Activated effector memory CD4-positive, alpha-beta T cell treated with anti-CD3 and anti-CD28 coated beads, Interleukin-2, amount 50 U/mL, for 16 hours (primary cell): ENCODE results near the gene CADM4.

Source experiments
- DNase-seq: peaks from one replicate; pipeline ENCODE4 v3.0.0-alpha.2; 2020

Gene CADM4

GRCh38 chr19:43633520-43633919 lies 6.1 kb downstream of the CADM4 start:
- DNase-seq, result no peak

DNA sequence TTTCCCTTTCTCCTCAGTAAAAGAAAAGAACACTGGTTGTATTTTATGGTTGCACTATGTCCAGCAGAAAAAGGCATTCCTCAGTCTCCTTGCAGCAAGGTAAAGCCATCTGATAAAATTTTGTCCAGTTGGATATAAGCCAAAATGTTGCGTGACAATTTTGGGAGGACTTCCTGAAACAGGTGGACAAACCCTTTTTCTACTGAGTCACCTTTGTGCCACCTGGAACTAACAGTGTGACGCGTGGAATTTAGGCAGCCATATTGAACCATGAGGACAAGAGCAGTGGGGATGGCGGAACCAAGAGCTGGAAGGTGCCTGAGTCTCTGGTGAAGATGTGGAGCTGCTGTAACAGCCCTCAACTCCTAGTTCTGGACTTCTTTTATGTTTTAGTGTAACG lies 8.2 kb downstream of the CADM4 start:
- no peak for DNase-seq

- DNase-seq, result no peak
Measured at GRCh38 chr19:43628646-43629326, 10.9 kb downstream of the CADM4 start.

- no peak for DNase-seq
Measured at GRCh38 chr19:43626838-43627237, 12.8 kb downstream of the CADM4 start.

DNA sequence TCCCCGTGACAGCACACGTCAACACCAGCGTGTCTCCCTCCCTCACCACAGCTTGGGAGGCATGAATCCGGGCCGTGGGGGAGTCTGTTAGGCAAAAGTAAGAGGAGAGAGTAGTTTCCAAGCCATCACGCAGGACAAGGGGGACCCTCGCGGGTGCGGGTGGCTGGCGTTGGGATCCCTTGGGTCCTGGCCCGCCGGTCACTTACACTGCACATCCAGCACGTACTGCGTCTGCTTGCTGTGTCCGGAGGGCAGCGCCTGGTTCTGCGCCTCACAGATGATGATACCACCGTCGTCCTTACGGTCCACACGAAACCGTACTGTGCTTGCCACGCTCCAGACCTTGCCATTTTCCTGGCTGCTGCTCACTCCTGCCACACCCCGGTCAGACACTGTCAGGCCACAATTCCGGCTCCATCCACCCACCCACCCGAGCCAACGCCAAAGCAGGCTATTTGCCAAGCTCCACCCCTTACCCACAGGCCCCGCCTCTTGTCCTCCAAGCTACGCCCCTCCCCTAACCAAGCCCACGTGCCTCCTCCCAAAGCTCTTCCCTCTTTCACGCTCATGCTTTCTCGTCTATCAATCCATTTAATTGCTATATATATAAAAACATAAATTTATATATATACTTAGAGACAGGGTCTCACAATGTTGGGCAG lies 13.6 kb downstream of the CADM4 start:
- DNase-seq, result no peak

GRCh38 chr19:43624933-43625332 lies 14.7 kb downstream of the CADM4 start:
- peak; percentile 95 for DNase-seq

- DNase-seq, result no peak
Measured at GRCh38 chr19:43623889-43624670, 15.6 kb downstream of the CADM4 start.

- DNase-seq, result no peak
Measured at GRCh38 chr19:43622956-43623355, 16.7 kb downstream of the CADM4 start.

DNA sequence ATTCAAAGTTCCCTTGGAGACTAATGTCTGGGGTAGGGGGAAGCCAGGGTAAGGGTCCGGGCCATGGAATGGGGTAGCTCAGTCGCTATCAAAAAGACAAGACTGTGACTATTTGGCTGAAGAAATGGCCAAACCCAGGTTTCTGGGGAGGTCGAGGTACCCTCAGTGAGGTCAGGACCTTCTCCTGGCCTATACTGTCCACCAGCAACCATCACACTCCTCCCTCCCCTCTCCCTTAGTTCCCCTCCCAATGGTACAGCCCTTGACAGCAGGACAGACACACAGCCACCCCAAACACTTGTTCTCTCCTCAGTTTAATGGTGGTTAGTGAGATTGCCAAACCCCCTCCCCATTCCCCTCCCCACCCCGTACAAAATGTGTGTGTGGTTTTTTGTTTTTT lies 17.6 kb downstream of the CADM4 start:
- DNase-seq, result no peak

DNA sequence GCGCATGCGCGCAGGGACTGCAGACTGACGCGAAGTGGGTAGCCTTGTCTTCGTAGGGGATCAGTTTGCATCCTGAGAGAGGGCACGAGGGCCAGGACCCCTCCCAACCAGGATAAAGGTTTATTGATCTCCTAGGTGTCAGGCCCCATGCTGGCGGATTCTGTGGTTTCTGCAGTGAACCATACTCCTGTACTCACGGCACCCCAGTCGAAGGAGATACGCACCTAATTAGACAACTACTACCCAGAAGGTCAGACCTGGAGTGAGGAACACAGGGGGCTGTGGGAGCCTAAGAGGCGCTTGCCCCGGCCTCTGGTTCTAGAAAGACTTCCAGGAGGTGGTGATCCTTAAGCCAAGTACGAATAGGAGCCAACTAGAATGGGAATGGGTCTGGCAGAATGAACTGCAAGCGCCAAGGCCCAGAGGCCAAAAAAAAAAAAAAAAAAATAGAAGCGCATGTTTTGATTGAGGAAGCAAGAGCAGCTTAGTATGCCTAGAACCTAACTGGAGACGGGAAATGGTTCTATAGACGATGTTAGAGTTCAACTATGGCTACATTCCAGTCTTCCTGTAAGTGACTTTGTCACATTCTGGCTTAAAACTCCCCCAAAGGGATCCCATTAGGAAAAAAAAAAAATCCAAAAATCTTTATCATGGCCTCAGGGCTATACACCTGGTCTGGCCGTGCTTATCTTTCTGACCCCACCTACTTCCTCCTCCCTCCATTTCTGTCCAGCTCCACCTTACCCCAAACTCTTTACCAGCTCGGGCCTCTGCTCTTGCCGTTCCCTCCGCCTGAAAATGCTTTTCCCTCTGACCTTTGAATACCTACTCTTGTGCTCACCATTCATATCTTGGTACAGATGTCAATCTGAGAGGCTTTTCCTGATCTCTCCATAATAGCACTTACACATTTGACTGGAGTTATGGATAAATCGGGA lies 19.3 kb downstream of the CADM4 start:
- peak; percentile 94 for DNase-seq

- peak; percentile 96 for DNase-seq
Measured at GRCh38 chr19:43619262-43620060, 20.2 kb downstream of the CADM4 start, which contains the start of gene ZNF428. Gene ZNF428 (minus strand): TSS chr19:43619629. CDS start chr19:43614304, 5,325 bp downstream.

- DNase-seq, result no peak
Measured at GRCh38 chr19:43618921-43619261, 20.8 kb downstream of the CADM4 start.

DNA sequence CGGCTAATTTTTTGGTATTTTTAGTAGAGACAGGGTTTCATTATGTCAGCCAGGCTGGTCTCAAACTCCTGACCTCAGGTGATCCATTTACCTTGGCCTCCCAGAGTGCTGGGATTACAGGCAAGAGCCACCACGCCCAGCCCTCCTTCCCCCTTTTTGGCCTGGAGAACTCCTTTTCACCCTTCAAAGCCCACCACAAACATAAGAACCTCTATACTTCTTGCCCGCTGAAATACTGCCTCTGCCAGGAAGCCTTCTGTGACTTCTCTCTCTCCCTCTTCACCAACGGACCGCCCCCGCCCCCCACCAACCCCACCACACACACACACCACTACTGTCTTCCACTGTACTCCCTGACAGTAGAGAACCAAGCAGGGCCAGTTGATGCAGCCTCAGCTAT lies 22.7 kb downstream of the CADM4 start:
- DNase-seq, result no peak

- DNase-seq, result no peak
Measured at GRCh38 chr19:43616306-43616705, 23.3 kb downstream of the CADM4 start.

GRCh38 chr19:43612374-43612773 lies 27.3 kb downstream of the CADM4 start:
- DNase-seq, result no peak

- no peak for DNase-seq
Measured at GRCh38 chr19:43611788-43612187, 27.9 kb downstream of the CADM4 start, which contains the start of gene SRRM5. Gene SRRM5 (plus strand): TSS chr19:43612088. CDS start chr19:43612122, 34 bp downstream.

DNA sequence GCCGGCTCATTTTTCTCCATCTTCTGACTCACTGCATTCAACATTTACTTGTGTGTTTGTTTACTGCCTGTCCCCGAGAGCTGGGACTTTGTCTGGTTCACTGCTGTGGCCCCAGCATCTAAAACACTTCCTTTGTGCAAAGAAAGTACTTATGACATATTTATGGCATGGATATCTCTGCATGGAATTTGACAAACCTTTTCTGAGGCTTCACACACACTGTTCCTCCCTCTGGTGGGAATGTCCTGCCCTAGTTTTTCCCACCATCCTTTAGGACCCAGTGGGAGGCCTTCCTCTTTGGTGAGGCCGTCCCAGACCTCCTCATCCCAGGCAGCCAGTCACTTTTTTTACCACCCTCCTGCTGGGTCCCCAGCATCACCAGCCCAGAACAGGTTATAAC lies 29.2 kb downstream of the CADM4 start:
- DNase-seq, result no peak

- no peak for DNase-seq
Measured at GRCh38 chr19:43609872-43610271, 29.8 kb downstream of the CADM4 start.

DNA sequence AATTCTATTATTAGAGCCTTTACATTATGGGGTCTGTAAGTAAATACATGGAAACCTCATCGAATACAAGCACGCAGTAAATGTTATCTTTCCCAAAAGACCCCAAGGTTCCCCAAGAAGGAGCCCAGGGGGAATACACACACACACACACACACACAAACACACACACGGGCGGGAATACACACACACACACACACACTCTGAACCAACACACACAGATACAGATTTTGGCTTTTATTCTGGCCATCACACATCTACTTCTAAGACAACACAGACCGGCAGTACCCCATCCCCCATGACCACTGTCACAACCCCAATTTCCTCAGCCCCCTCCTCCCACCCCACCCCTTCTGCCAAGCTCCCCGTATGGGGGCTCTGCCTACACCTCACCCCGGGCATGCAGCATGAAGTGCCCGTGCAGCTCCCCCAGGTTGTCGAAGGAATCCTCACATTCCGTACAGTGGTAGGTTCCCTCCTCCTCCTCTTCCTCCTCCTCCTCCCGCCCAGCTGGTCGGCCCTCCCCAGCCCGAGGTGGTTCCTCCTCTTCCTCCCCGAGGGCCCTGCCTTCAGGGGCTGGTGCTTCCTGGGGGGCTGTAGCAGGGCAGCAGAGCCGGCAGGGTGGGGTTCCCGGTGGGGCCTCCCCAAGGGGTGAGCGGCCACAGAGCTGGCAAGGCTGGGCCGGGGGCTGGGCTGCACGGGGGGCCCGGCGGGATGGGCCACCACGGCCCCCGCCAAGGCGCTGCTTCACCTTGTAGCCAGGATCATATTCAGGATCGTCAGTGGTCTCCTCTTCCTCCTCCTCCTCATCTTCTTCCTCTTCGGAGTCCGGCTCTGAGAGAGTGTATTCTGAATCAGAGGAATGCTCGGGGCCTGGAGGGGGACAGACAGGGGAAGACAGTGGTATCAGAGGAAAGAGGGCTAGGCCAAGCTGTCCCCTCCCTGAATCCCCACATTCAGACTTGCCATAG lies 32.1 kb downstream of the CADM4 start:
- DNase-seq, result no peak

GRCh38 chr19:43606569-43607229 lies 33.0 kb downstream of the CADM4 start:
- DNase-seq, result no peak
